Medulla oblongata (tissue), 1 donor: Measurements from ENCODE around the gene RAP1GAP2.
A peak's percentile ranks its signal among the peaks of the same experiment; 100 is the strongest.
"Not testable (repeated sequence)": the region's sequence is repeated elsewhere in the genome, so short reads cannot be mapped to it uniquely, and the experiment has no call there.

Source experiments
- DNase-seq: peaks from one replicate; pipeline ENCODE4 v3.0.0-alpha.2; 2015; ENCODE audit errors: extremely low spot score

Gene RAP1GAP2

DNA sequence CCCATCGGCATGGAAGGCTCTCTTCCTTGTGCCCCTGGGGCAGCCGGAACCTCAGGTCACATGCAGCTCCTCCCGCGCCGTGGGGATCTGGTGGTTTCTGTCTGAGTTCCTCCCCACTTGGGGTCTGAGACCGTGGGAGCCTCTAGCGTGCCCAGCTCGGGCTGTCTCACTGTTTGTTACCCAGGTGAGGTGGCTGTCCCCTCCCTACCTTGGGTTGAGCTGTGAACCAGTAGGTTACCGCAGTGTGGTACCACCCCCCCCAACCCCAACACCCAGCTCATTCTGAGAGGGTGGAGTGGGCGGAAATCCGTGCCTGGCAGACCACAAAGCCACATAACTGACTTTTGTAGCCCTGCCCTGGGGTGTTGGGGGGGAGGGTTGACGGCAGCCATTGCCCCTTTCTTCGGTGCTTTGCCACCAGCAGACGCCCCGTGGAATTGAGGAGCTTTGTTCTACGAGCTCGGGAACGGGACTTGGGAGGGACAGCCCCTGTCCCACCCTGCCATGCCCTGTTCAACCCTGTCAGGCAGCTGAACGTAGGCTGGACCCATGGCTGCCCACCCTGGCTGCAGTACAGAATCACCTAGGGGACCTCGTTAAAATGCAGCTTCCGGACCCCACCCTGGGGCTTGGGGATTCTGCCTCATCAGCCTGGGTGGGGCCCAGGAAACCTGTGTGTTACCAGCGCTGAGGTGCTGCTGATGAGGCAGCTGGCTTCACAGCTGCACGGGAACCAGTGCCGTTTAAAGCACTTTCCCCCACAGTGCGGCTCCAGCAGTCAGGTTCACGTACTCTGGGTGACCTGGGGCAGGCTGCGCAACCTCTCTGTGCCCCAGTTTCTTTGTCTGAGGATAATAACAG lies 18.5 kb downstream of the RAP1GAP2 start:
- no peak for DNase-seq

DNA sequence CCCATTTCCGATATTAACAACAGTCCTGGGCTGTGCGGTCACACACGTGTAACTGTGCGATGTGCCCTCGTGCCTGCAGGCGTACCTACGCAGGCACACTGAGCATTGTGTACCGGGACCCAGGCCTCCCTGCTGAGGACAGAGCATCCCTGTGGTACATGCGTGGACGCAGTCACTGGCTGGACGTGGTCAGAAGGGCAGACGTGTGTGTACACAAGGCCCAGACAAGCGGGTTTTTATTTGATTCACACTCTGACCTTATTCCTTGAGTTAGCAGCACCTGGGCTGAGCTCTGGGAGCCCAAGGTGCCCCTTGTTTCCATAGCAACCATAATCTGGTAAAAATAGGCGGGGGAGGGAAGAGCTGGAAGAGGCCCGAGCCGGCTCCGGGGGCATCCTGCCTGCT lies 19.5 kb downstream of the RAP1GAP2 start:
- DNase-seq: no peak

DNA sequence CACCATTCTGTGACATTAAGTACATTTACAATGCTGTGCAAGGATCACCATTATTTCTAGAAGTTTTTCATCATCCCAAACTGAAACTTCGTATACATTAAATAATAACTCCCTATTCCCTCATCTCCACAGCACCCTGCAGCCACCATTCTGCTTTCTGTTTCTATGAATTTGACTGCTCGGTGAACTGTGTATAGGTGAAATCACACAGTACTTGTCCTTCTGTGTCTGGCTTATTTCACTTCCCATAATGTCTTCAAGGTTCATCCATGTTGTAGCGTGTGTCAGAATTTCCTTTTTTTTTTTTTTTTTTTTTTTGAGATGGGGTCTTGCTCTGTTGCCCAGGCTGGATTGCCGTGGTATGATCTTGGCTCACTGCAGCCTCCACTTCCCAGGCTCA lies 20.4 kb downstream of the RAP1GAP2 start:
- no peak for DNase-seq

DNA sequence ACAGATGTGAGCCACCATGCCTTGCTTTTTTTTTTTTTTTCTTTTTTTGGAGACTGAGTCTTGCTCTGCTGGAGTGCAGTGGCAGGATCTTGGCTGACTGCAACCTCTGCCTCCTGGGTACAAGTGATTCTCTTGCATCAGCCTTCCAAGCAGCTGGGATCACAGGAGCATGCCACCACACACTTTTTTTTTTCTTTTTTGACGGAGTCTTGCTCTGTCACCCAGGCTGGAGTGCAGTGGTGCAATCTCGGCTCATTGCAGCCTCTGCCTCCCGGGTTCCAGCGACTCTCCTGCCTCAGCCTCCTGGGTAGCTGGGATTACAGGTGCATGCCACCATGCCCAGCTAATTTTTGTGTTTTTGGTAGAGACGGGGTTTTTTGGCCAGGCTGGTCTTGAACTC lies 23.1 kb downstream of the RAP1GAP2 start:
- not testable (repeated sequence) for DNase-seq

DNA sequence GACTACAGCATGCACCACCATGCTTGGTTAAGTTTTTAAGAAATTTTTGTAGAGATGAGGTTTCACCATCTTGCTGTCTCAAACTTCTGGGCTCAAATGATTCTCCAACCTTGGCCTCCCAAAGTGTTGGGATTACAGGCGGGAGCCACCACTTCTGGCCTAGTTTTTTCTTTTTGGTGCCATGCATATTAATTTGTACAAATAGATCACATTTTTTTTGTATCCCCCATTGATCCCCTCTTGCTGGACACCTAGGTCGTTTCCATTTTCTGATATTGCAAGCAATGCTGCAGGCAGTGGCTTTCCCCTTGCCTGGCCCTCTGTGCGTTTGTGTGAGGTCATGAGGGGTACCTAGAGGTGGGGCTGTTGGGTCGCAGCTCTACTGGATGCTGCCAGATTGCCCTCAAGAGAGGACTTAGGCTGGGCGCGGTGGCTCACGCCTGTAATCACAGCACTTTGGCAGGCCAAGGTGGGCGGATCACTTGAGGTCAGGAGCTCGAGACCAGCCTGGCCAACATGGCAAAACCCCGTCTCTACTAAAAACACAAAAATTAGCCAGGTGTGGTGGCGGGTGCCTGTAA lies 23.8 kb downstream of the RAP1GAP2 start:
- DNase-seq: no peak

DNA sequence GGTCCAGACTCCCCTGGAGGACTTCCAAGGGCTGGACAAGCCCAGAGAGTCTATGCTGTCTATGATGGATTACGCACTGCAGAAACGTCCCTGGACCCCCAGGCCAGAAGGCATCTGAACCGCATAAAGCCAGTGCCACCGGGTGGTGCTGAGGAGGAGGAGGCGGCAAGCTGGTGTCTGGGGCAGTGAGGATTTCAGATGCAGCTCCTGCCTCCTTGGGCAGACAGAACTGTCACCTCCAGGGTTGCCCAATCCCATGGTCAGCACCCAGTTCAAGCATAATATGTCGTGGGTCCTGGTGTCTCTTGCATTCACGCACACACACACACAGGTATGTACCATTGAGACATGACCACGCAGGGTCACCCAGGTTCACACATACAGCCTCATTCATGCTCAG lies 25.6 kb downstream of the RAP1GAP2 start:
- DNase-seq: no peak

DNA sequence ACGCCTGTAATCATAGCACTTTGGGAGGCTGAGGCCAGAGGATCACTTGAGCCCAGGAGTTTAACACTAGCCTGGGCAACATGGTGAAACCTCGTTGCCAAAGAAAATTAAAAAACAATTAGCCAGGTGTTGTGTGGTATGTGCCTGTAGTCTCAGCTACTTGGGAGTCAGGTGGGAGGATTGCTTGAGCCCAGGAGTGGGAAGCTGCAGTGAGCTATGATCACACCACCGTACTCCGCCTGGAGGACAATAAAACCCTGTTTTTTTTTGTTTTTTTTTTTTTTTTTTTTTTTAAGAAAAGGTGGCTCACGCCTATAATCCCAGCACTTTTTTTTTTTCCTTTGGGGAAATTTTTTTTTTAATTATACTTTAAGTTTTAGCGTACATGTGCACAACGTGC lies 26.1 kb downstream of the RAP1GAP2 start:
- no peak for DNase-seq

DNA sequence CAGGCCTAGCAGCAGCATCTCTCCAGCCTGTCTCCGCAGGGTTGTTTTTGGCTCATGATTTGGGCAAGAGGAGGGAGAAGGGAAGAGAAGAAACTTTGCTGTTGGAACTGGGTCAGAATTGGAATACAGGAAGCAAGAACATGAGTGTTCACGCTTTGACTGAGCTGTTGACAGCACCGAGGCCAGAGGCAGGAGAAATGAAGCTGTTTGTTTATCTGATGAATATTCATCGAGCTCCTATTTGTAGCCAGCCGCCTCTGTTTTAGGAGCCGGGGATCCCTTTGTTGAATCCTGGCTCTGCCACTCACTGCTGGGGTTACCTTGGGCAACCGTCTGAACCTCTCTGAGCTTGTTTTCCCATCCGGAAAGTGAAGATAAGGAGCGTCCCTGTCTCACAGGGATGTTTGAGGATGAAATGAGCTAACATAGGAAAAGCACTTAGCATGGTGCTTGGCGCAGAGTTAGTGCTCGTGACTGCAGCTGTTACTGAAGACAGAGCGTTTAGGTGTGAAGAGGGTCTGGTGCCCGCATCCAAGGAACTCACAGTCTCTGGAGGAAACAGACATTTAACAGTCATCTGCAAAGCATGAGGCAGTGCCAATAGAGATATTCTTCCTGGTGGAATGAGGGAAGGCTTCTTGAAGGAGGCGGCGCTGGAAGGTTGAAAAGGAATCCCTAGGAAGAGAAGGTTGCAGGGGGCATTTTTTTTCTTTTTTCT lies 29.2 kb downstream of the RAP1GAP2 start:
- no peak for DNase-seq

DNA sequence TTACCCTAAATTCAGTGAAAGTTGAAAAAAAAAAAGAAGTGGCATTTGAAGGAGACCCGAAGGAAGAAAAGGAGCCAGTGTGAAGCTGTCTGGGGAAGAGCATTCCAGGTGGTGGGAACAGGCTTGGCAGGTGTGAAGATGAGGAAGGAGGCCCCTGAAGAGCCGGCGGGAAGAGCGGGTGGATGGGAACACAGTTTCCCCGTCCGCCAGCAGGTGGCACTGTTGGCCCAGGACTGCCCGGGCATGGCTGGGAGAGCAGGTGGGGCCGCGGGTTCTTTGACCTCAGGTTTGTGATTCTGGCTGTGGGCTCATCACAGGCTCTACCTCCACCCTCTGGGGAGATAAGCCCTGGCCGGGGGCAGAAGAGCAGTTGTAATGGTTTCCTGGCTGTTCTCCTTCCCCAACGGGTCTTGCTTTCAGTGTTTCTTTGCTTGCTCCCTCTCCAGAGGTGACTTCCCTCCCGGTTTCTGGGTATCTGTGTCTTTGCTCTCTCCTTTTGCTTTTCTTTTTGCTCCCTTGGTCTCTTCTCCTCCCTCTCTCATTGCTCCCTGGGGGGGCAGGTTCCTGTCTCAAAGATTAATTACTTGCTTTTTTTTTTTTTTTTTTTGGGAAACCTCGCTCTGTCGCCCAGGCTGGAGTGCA lies 32.3 kb downstream of the RAP1GAP2 start:
- peak; percentile 56 for DNase-seq

DNA sequence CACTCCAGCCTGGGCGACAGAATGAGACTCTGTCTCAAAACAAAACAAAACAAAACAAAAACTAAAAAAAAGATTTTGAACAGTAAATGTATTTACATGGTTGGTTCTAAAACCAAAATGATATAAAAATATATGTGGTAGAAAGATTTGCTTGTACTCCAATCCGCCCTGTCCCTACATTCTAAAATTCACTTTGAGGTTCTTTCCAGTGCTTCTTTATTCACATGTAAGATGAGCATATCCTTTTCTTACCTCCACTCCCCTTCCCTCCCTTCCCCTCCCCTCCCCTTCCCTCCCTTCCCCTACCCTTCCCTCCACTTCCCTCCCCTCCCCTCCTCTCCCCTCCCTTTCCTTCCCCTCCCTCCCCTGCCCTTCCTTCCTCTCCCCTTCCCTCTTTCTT lies 34.4 kb downstream of the RAP1GAP2 start:
- no peak for DNase-seq

DNA sequence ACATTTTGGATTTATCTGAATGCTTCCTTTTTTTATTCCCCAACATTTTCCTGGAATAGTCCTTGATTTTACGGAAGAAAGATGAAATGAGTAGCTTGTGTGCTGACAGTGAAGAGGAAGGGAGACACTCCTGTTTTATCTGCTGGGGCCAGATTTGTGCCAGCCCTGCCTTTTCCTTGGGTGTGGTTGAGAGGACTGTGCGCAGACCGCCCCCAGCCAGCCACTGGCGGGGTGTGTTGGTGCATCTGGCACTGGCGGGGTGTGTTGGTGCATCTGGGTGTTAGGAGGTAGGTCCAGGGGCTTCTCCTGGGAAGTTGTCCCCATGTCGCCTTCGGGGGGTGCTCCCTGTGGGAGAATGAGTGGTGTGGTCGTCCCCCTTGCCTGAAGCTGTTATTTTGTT lies 39.5 kb downstream of the RAP1GAP2 start:
- no peak for DNase-seq

DNA sequence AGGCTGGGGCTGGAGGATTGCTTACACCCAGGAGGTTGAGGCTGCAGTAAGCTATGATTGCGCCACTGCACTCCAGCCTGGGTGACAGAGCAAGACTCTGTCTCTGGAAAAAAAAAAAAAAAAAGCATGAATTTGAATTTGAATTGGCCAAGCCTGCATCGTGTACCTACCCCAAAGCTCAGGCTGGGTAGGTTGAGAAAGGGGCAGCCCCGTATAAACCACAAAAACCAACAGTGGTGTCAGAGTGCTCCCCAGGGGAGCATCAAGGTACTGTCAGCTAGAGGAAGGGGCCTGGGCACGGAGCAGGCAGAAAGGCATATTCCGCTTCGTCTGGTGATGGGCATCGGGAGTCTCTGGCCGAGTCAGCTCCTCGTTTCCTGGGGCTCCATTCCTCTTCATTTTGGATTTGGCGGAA lies 40.9 kb downstream of the RAP1GAP2 start:
- DNase-seq: no peak

DNA sequence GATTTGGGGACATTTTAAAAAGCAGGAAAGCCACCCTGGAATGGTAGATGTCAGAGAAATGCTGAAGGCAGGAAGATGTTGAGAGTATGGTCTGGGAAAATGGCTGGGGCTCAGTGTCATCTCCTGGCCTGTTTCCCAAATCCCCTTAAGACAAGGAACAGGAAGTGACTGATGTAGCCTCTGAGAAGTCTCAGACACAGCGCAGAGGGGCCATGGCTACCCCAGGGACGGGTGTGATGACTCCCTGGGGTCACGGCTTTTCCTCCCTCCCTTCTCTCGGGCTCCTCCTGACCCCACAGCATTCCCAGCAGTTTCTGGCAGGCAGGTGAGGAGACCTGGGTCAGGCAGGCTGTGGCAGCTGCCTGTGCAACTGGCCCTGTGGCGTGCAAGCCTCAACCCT lies 45.4 kb downstream of the RAP1GAP2 start:
- DNase-seq: no peak

DNA sequence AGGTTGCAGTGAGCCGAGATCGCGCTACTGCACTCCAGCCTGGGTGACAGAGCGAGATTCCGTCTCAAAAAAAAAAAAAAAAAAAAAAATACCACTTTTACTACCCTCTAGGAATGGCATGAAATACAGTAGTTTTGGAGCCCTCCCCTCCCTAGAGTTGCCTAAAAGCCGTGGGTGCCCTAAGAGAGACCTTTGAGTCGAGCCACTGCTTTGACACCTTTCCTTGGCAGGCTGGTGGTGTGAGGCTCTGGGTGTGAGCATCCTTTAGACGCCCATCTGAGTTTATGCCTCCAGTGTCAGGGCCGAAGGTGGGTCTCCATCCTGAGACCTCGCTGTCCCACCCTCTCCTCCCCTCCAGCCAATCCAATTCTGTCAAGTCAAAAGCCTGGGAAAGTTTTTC lies 46.2 kb downstream of the RAP1GAP2 start:
- no peak for DNase-seq

DNA sequence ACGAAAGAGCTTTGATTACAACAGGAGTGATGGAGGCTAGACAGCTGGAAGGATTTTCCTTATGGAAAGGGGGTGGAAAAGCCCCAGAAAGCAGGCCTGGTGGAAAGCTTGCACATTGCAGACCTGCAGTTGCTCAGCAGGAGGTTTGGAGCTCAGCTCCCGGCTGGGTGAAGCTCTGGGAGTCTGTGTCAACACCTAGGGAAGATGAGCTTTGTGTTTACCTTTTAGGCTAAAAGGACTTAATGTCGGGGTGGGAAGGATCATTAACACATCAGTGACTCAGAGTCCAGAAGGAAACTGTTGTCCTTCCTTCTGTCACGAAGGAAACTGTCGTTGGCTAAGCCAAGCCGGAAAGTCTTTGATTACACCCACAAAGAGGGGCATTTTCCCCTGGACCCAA lies 48.2 kb downstream of the RAP1GAP2 start:
- no peak for DNase-seq

DNA sequence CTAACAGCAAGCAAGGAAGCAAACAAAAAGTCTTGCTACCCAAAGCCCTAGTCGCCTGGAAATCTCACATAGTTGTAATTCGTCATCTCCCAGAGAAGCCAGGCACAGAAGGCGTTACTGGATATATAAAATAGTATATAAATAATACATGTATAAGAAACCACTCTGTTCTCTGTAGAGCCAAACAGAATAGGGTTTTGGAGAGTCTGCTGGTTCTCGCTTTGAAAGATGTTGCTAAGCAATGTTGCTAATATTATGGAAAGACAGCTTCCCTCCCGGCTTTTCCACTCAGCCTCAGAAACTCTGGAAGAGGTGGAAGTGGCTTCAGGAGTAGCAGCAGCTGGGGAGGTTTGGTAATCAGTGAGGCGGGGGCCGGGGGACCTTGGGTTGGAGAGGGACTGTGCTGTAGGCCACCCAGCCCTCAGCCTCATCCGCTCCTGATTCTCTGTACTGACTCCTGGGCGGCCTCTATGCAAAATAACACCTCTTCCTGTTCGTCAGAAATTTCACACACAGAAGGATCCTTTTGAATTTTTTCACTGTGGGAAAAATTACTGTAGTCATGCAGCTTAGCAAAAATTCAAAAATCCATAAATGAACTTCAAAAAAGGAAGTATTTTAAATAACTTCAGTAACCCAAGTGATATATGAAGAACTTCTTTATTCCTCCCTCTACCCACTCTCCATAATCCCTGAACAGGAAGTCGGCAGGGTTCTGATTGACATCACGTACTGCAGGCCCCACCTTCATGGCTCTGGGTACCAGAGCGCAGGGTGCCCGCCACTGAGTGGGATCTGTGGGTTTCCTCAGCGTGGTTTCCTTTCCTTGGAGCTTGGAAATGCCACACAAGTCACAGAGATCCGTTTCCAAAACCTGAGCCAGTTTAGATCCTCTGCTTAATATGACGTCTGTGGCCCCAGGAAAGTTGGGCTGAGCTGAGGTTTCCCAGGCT lies 51.4 kb downstream of the RAP1GAP2 start:
- peak; percentile 9 for DNase-seq

DNA sequence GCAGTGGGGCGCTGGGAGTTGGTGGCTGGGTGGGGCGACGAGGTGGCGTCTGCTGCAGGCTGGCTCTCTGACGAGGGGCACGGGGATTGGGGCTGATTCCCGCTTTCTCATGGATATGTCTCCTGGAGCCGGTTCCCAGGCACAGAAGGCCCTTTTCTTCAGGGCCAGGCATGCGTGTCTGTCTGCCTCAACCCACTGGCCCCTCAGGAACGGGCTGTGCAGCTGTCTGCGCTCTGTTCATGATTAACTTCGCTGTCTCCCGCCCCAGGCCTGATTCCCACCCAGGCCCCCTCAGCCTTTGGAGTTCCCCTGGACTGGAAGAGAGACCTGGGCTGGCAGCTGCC lies 53.1 kb downstream of the RAP1GAP2 start:
- DNase-seq: no peak

DNA sequence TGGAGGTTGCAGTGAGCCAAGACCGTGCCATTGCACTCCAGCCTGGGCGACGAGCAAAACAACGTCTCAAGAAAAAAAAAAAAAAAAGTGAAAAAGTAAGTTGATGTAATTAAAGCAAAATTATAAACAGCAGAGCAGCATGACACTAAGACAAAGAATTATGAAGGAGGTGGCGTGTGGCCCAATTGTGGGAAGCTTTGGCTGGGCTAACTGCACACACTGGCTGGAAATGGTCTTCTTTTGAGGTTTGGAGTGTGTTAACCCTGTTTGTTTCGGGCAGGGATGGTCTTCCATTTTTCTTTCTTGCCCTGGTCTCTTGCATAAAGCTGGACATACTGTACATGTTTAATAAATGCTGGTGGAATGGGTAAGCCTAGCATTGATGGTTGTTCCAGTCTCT lies 54.8 kb downstream of the RAP1GAP2 start:
- DNase-seq: no peak

DNA sequence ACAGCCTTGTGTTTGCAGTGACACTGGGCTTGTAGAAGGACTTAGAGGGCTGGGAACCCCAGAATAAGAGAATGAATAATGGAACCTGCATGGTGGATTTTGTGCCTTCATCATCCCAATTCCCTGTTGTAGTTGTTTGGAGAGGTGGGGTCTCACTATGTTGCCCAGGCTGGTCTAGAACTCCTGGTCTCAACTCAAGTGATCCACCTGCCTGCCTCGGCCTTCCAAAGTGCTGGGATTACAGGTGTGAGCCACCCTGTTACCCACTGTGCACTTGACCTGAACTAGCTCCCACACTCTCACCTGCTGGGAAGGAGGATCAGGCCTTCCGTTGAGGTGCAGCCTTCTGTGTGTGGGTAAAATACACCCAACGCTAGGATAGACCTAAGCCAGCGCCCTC lies 55.4 kb downstream of the RAP1GAP2 start:
- no peak for DNase-seq

DNA sequence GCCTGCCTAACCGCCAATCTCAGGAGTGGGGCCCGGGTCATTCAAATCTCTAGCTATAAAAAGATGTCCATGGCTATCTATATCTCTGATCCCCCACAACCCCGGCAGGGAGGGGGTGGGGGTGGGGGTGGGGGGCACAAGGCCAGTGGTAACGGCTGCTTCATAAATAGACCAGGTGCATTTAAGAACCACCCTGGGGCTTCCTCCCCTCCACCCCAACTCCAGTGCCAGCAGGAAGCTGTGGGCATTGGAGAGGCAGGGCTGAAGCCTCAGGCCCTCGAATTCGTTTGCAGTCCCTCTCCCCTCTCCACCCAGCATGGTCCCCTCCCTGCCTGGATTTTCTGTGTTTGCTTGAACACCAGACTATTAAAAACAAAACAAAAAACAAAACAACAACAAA lies 56.0 kb downstream of the RAP1GAP2 start:
- no peak for DNase-seq

DNA sequence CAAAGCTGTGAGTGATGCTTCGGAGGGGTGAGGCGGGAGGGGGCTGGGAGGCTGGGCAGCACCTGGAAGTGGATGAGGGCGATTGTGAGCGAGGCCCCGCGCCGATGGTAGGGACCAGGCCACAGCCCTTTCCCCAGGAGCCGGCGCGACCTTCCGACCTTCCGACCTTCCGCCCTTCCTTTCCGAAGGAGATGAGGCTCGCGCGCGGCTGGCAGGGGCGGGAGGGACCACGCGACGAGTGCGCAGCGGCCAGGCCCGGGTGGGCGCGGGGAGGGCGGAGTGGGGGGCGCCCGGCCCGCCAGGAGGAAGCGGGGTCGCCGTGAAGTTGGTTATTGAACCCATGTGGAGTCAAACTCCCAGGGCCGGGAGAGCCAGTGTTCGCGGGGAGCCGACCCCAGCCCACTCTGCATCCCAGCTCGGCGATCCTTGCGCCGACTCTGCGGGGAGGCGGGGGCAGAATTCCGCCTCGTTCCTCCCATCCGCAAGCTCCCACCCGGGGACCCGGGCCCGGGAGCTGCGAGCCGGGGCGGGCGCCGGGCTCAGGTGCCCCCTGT lies 56.6 kb downstream of the RAP1GAP2 start:
- DNase-seq: no peak
